GM18502 (cell line): Measurements from ENCODE around the gene DRAXIN.

ENCODE experiments used
- ATAC-seq: cut with Tn5 transposase; IDR thresholded peaks from one replicate; pipeline ENCODE4 v1.9.1; 2021; ENCODE audit warnings: mild to moderate bottlenecking; ENCODE audit not compliant: unreplicated experiment, poor library complexity

The DRAXIN gene

DNA sequence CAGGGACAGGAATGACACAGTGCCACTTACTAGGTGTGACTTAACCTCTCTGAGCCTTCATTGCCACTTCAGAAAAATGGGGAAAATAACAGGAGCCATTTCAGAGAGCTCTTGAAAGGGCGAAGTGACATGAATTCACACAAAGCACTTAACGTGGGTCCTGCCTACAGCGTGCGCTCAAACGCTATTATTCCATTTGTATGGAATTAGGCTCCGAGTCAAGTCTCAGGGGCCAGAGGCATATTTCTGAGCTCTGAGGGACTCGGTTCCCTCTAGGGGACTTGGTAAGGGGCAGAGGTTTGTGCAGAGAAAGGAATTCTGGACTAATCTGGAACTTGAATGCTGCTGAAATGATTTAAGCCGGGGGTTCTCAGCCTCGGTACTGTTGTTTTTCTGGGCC, 14.1 kb downstream of the DRAXIN start:
- no peak for ATAC-seq

DNA sequence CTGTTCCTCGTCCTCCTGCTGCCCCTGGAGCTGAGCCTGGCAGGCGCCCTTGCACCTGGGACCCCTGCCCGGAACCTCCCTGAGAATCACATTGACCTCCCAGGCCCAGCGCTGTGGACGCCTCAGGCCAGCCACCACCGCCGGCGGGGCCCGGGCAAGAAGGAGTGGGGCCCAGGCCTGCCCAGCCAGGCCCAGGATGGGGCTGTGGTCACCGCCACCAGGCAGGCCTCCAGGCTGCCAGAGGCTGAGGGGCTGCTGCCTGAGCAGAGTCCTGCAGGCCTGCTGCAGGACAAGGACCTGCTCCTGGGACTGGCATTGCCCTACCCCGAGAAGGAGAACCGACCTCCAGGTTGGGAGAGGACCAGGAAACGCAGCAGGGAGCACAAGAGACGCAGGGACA, 14.8 kb downstream of the DRAXIN start:
- ATAC-seq: no peak

DNA sequence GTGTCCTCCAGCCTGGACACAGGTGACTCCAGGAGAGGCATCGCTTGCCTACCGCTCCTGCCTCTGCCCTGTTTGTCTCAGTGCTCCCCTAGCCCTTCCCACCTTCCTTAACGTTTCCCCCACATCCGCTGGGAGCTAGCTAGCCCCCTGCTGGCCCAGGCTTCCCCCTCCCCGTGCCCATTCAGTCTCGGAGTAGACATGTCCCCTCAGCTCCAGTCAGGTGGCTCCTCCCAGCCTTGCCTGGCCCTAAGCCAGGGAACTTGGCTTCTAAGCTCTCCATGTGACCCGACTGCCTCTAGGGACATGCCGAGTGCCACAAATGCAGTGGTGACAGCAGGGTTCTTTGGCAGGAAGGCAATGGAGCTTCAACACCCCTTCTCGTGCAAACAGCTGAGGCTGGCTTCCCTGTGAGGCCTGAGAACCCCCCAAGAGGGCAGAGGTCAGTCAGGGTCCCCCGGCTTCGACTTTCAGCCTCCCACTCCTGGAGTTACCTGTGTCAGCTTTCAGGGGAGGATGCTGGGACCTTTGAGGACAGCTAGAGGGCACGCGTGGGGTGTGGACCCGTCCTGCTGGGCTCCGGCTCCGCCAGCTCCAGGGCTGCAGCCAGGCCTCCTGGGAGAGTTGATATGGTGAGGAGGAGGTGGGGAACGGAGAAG, 16.2 kb downstream of the DRAXIN start:
- ATAC-seq: no peak

DNA sequence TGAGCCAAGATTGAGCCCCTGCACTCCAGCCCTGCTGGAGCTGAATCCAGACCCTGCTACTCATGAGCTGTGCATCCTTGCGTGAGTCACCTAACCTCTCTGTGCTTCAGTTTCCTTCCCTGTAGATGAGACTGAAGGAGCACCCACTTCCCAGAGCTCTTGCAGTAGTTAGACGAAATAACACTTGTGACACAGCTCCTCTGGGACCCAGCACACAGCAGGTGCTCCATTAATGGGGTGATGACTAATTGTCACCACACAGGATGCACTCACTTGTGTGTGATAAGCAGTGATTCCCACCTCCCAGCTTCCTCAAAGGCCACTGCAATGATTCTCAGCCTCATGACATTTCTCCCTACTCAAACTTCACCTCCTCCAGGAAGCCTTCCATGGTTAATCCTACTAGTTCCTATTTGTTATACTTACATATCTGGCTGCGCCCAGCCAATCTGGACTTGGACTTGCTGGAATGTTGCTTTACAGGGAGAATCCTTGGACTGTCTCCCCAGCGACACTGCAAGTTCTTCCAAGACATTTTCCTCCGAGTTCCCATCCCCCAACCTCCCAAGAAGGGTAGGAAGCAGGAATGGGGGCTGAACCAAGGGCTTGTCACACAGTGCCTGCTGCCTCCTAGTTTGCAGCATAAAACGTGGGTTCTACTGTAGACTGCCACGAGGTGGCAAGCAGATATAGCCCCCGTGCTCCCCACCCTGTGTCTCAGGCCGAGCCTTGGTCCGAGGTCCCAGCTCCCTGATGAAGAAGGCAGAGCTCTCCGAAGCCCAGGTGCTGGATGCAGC, 17.2 kb downstream of the DRAXIN start:
- no peak for ATAC-seq

DNA sequence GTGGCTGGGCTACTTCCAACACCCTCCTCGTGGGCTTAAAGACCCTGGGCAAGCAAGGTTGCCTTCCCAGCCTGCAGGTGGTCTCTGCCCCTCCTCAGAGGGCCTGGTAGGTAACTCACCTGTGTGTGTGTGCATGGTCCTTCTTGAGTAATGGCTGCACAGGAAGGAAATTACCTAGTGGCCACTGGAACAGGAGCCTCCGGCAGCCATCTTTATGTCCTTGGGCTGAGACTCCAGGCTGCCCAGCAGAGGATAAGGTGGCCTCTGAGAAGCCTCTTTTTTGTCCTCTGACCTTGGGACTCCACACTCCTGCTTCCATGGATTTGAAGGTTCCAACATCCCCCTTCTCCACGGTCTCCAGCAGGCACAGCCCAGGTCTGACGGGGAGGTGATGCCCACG, 20.0 kb downstream of the DRAXIN start:
- ATAC-seq: no peak

DNA sequence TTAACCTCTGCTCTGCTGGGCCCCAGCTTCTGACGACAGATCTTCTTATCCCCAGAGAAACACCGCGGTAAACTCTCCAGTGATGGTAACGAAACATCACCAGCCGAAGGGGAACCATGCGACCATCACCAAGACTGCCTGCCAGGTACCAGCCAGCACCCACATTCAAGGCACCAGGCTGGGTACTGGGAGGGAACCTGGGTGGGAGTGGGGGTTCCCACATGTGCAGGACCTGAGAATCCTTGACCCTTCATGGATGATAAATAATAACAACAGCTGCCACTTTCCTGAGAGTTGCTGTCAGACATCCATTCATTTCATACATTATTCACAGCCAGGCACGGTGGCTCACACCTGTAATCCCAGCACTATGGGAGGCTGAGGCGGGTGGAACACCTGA, 20.8 kb downstream of the DRAXIN start:
- no peak for ATAC-seq

DNA sequence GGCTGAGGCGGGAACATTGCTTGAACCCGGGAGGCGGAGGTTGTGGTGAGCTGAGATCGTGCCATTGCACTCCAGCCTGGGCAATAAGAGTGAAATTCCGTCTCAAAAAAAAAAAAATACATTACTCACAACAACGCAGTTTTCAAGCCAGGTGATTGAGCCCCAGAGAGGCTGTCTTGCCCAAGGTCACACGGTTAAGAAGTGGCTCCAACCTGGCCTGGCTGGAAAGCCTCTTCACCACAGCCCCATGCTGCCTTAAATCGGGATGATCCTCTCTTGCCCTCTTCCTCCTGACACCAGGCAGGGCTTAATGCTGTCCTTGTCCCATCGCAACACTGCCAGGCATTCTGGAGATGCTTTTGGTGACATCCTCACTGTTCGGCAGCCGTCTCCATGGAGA, 21.6 kb downstream of the DRAXIN start:
- ATAC-seq: no peak

DNA sequence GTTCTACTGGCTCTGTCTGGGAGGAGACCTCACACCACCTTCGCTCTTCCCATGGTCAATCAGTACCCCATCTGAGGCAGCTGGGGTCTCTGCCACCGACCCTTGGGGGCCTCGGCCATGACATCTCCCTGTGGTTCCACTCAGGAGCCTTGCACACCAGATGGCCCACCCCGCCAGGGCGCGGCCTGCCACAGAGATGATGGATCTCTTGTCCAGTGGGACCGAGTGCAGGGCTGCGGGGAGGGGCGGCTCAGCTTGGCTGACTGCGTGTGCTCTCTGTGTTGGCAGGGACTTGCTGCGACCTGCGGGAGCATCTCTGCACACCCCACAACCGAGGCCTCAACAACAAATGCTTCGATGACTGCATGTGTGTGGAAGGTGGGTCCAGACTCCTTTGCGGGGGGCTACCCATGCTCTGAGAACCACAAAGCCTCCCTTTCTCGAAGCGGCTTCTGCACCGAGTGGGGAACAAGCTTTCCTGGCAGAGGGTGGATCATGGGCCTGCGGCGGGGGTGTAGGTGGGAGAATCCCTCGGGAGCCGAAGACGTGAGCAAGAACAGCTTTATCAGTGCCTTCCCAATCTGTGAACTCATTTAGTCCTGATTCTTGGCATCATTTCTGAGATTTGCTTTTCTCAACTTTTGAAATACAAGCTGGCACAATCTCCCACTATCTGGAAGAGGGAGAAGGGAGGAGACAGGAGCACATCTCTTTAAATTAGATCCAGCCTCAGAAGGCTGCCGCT, 23.5 kb downstream of the DRAXIN start:
- ATAC-seq: no peak

DNA sequence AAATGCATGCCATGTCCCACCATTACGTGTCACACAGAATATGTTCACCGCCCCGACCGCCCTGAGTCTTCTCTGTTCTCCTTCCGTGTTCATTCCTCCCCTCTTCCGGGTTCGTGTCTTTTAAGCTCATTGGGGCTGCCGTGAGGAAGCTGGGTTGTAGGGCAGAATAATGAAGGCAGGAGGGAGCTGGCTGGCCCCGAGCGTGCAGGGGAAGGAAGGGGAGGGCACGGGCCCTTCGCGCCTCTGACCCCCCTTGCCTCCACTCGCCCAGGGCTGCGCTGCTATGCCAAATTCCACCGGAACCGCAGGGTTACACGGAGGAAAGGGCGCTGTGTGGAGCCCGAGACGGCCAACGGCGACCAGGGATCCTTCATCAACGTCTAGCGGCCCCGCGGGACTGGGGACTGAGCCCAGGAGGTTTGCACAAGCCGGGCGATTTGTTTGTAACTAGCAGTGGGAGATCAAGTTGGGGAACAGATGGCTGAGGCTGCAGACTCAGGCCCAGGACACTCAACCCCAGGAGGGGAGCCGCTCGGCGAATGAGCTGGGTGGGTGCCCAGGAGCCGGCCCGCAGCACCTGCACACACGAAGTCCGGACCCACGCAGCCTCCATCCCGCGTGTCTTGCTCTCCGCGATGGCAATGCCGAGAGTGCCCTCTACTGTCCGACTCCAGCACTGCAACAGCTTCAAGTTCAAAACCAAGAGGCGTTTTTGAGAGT, 28.0 kb downstream of the DRAXIN start:
- ATAC-seq: no peak

DNA sequence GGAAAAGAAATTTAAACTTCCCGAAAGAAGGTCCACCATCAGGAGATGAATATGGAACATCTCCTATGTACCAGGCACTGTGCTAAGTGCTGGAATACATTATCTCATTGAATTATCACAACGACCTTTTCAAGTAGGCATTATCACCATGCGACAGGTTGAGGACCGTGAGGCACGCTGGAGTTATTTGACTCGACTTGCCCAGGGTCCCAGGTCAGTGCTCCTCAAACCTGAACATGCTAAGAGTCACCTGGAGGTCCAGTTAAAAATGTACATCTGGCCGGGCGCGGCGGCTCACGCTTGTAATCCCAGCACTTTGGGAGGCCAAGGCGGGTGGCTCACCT, 28.5 kb downstream of the DRAXIN start:
- ATAC-seq: no peak

DNA sequence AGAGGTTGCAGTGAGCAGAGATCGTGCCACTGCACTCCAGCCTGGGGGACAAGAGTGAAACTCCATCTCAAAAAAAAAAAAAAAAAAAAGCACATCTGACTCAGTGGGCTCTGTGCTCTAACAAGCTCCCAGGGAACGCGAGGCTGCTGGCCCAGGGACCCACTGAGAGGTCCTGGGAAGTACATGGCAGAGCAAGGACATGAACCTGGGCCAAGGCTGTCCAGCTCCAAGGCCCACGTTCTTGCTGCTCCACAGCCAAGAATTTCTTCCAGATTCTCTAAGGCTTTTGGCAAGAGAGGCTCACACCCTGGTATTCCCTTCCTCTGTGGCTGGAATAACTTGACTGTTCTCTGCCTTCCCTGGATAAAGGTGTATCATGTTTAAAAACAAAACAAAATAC, 29.0 kb downstream of the DRAXIN start:
- ATAC-seq: no peak

DNA sequence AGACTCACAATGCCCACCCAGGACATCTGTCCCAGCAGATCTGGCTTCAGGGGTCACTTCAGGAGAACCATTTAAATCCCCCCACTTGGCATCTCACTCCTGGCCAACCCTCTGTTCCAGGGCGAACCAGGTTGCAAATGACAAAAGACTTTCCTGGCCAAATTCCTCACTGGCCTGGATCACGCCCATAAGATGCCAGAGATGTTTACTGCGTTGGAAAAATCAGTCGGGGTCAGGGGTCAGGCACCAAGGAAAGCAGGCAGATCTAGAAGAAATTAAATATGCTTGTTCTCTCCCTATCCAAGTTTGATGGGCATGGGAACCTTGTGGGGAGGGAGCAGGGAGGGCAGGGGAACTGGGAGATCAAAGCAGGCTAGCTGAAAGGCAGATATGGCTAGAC, 29.8 kb downstream of the DRAXIN start:
- ATAC-seq: no peak

DNA sequence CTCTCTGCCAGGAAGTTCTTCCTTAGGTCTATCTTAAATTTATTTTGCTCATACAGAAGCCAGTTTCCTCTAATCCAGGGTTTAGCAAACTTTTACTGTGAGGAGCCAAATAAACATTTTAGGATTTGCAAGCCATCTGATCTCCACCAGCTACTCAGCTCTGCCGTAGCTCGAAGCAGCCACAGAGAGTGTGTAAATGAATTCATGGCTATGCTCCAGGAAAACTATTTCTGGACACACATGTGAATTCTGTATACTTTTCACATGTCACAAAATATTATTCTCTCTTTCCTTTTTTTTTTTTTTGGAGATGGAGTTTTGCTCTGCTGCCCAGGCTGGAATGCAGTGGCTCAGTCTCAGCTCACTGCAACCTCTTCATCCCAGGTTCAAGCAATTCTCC, 31.0 kb downstream of the DRAXIN start:
- ATAC-seq: no peak

DNA sequence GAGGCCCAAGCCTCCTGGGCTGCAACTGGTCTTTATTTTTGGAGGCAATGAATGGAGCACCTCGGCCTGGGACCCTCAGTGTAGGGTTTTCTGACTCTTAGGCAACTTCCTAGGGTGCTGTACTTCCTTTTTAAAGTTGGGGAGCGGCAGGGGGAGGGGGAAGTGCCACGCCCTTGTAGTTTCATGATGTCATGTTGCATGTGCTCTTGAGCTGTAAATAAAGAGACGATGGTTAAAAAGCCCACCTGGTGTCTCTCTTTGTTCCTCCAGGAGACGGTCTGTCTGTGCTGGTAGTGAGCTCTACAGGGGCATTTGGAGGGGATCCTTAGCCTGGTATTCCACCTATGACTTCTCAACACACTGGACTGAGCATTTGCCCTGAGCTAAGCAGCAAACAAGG, 34.1 kb downstream of the DRAXIN start:
- no peak for ATAC-seq

DNA sequence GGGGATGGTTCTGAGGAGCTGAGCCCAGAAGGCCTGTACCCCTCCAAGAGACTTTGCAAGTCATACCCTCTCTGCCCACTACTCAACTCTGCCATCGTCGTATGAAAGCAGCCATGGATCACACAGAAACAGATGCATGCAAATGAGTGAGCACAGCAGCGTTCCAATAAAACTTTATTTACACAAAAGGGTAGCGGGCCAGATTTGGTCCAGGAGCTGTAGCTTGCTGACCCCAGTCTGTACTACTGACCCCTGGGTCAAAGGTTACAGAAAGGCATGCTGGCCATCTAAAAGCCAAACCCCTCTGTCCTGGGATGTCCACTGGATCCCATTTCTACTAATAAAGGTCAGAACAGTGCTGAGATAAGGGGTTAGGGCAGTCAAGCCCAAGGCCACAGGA, 35.6 kb downstream of the DRAXIN start:
- ATAC-seq: no peak

DNA sequence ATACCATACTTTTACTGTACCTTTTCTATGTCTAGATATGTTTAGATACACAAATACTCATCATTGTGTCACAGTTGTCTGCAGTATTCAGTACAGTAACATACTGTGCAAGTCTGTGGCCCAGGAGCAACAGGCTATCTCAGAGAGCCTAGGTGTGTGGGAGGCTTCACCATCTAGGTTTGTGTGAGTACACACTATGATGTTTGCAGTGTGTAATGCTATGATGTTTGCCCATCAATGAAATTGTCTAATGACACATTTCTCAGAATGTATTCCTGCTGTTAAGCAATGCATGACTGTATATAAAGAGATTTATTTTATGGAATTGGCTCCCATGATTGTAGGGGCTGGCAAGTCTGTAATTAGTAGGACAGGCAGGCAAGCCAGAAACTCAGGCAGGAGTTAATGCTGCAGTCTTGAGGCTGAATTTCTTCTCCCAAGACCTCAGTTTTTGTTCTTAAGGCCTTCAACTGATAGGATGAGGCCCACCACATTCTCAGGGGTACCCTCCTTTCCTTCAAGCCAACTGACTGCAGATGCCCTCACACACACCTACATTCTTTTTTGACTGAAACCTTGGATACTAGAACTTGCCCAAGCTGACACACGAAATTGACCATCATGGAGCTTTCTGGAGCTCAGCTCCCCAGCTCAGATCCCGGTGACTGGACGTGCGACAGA, 36.8 kb downstream of the DRAXIN start:
- no peak for ATAC-seq

DNA sequence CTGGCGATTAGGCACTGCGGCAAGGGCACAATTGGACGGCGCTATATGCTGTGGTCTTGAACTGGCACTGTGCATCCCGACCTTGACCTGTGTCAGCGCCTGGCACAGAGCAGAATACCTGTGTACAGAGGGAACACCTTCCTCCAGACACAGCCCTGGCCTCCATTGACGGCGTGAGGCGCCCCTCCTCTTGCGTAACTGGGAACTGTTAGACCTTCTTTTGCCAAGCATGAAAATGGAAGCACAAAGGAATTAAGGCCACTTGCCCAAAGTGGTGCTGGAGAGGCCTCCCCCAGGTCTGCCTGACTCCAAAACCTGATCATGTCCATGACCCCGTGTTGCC, 37.6 kb downstream of the DRAXIN start:
- no peak for ATAC-seq

DNA sequence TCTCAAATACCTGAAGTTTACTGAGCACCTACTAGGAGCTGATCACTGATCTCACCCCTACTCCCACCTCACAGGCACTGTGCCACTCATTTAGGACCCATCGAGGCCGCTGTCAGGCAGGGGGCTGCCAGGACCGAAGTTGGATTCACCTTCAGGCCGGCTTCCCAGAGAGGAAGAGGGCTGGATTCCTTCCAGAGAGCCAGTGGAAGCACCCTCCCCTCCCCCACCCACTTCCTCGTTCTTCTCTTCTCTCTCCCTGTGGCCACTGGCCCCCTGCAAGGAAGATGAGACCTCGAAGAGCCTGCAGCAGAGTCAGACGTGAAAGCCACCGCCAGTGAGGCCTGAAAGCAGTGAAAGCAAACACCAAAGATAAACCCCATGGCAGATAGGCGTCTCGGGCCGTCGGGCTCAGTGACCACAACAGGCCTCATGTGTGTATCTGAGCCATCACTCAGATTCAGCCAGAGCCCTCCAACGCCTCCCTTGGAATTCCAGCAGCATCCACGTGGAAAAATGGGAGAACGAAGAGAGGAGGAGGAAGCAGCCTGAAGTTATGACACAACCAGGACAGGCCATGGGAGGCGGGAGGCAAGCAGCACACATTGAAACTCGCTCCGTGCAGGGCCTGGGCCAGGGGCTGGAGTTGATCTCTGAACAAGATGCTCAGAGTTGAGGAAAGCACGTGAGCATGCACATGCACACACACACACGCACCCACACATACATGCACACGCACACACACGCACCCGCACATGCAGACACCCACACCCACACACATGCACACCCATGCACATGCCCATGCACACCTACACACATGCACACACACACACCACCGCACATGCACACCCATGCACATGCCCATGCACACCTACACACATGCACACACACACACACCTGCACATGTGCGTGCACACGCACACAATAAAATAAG, 38.3 kb downstream of the DRAXIN start:
- no peak for ATAC-seq

DNA sequence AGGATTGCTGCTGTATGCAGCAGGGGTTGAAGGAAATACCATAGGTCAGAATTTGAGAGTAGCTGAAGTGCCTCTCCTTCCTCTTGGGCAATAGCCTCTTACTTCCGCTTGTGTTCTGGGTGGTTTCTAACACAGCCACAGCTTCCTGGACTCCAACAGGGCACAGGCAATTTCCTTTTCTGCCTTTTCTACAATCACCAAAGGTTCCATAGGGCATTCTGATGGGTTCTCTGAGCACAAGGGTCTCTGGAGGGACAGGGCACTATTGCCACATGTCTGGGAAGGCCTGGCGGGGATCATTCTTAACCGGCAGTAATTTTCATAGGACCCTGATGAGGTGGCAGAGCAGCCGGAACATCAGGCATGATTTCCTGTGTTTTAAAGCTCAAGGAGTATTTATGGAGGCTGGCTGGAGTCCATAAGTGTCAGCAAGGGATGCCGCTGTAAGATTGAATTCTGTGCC, 39.0 kb downstream of the DRAXIN start:
- no peak for ATAC-seq
